ENCODE data around the gene AIFM3. TPM values are rescaled to one million over a fixed set of nuclear protein-coding genes. Genes with fewer than 3 reads are reported as not detected.

The AIFM3 gene
- total RNA-seq, 1 experiment from 2014 or later, result 3.2 TPM

GRCh38 chr22:21012446-21013407, 45.7 kb downstream of the AIFM3 start:
- in situ Hi-C loops (cut with HindIII; ENCODE audit: low pct_unique_long_range_greater_than_20kb, low sequenced_read_pairs), result no loop called here
- DNase-seq (ENCODE audit: low read depth, low spot score), result no peak

- in situ Hi-C loops (cut with HindIII; ENCODE audit: low pct_unique_long_range_greater_than_20kb, low sequenced_read_pairs), result no loop called here
Observed at GRCh38 chr22:21013657-21014201, 46.7 kb downstream of the AIFM3 start.

DNA sequence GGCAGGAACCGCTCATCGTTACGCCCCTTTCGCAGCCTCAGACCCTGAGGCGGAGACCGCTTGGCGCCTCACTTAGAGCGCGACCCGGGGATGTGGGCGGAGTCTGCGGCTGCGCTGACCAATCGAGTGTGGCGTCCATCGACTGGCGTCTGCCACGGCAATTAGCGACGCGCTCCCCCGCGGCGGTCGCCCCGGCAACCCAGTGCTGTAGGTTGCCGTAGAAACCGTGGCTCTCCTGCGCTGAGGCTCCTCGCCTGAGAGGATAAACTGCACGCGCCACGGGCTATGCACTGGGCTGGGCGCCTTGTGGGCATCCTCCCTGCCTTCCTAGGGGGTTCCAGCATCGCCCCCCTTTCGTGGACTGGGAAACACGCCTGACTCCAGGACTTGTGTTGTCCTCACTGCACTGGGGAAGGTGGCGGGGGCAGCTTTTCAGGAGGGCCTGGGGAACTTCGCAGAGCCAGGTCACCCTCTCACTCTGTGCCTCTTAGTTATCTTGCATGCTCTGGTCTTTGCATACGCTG, 47.2 kb downstream of the AIFM3 start:
- in situ Hi-C loops (cut with HindIII; ENCODE audit: low pct_unique_long_range_greater_than_20kb, low sequenced_read_pairs), result no loop called here
- DNase-seq (ENCODE audit: low read depth, low spot score), result peak; percentile 89

More at GRCh38 chr22:21013657-21014201, 46.7 kb downstream of the AIFM3 start:
- DNase-seq (ENCODE audit: low read depth, low spot score), result no peak

DNA sequence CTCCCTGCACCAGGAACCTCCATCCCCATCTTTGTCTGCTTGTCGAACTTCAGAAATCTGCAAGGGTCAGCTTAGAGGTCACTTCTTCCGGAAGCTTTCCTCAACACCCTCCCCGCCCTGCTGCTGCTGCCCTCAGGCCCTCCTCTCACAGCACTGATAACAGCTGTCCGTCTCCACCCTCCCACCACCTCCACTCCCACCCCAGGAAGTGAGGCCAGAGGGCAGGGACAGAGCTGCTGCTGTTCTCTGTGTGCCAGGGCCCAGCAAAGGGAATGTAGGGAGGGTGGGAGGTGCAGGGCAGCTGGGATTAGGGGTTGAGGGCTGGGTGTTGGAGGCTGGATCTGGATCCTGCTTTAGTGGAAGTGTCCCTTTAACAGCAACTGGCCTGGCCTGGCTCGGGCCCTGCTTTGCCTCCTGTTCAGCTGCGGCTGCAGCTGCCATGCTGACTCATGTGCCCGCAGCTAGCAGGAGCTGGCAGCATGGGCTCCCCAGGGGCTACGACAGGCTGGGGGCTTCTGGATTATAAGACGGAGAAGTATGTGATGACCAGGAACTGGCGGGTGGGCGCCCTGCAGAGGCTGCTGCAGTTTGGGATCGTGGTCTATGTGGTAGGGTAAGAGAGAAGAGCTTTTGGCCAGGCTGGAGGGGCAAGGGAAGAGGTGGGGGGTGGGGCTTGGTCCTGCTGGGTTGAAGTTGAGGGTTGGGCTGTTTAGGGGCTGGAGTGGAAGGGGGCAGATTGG, 47.8 kb downstream of the AIFM3 start, which contains the start of gene P2RX6:
TSS of gene P2RX6 (plus strand) at position 440 of the 740 bp plus-strand sequence. CDS start at position 450, 10 bp downstream.
- DNase-seq (ENCODE audit: low read depth, low spot score), result peak; percentile 74
- in situ Hi-C loops (cut with HindIII; ENCODE audit: low pct_unique_long_range_greater_than_20kb, low sequenced_read_pairs), result no loop called here

- DNase-seq (ENCODE audit: low read depth, low spot score), result no peak
- in situ Hi-C loops (cut with HindIII; ENCODE audit: low pct_unique_long_range_greater_than_20kb, low sequenced_read_pairs), result no loop called here
Observed at GRCh38 chr22:21015466-21016006, 48.5 kb downstream of the AIFM3 start.

DNA sequence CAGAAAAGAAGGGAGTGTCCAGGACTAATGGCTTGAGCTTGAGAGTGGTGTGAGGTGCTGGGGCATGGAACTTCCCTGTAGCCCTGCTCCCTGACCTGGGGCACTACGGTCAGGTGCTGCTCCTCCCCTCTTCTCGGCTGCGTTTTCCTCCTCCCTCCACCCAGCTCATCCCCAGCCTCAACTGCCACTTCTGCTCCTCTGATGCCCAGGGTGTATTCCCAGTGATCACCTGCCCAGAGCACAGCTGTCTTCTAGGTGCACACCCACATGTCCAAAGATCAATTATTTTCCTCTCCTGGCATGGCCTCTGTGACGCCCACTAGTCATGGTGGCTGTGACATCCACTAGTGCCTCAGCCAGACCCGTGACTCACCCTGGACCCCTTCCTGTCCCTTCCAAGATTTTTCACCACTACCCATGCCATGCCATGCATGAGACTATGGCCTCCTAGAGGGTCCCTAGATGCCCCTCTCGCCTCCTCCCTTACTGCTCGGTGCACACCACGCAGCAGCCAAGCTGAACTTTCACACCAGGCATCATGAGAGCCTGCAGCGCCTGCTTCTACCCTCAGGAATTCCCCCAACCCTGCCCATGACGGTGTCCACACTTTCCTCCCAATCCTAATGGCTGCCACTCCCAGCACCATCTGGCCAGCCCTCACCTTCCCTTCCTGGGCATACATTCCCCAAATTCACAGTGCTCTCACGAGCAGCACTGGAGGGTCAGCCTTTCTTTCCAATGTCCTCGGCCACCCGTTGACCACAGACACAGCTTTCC, 49.8 kb downstream of the AIFM3 start:
- no peak for DNase-seq (ENCODE audit: low read depth, low spot score)
- in situ Hi-C loops (cut with HindIII; ENCODE audit: low pct_unique_long_range_greater_than_20kb, low sequenced_read_pairs), result no loop called here

- DNase-seq (ENCODE audit: low read depth, low spot score), result no peak
- in situ Hi-C loops (cut with HindIII; ENCODE audit: low pct_unique_long_range_greater_than_20kb, low sequenced_read_pairs), result no loop called here
Observed at GRCh38 chr22:21018314-21018713, 51.3 kb downstream of the AIFM3 start.

GRCh38 chr22:21020802-21021429, 53.9 kb downstream of the AIFM3 start:
- in situ Hi-C loops (cut with HindIII; ENCODE audit: low pct_unique_long_range_greater_than_20kb, low sequenced_read_pairs), result no loop called here
- DNase-seq (ENCODE audit: low read depth, low spot score), result peak; percentile 51

DNA sequence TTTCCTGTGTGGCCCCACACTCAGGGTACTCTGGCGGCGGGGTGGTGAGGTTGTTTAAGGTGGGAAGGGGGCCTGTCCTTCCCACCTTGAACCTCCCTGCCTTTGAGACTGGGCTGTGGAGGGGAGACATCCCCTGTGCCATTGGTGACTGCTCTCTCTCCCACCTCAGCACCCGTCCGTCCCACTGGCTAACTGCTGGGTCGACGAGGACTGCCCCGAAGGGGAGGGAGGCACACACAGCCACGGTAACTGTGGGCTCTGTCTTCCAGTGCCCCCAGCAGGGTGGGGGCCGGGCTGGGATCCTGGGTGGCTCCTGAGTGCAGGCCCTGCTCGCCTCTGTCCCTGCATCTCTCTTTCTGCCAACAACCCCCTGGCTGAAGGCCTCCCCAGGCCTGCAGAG, 55.5 kb downstream of the AIFM3 start:
- in situ Hi-C loops (cut with HindIII; ENCODE audit: low pct_unique_long_range_greater_than_20kb, low sequenced_read_pairs), result no loop called here
- DNase-seq (ENCODE audit: low read depth, low spot score), result no peak

DNA sequence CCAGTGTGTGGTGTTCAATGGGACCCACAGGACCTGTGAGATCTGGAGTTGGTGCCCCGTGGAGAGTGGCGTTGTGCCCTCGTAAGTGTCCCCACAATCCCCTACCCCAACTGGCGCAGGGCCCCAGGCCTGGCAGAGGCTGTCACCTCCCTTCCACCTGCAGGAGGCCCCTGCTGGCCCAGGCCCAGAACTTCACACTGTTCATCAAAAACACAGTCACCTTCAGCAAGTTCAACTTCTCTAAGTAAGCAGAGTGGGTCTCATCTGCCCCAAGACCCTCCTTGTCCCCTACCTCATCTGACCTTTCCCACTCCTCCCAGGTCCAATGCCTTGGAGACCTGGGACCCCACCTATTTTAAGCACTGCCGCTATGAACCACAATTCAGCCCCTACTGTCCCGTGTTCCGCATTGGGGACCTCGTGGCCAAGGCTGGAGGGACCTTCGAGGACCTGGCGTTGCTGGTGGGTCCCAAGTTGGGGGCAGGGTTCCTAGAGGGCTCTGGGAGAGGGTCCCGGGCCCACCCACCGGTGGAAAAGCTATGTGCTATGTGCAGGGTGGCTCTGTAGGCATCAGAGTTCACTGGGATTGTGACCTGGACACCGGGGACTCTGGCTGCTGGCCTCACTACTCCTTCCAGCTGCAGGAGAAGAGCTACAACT, 56.0 kb downstream of the AIFM3 start:
- in situ Hi-C loops (cut with HindIII; ENCODE audit: low pct_unique_long_range_greater_than_20kb, low sequenced_read_pairs), result no loop called here
- no peak for DNase-seq (ENCODE audit: low read depth, low spot score)

- in situ Hi-C loops (cut with HindIII; ENCODE audit: low pct_unique_long_range_greater_than_20kb, low sequenced_read_pairs), result no loop called here
- no peak for DNase-seq (ENCODE audit: low read depth, low spot score)
Observed at GRCh38 chr22:21025266-21025665, 58.2 kb downstream of the AIFM3 start.

GRCh38 chr22:21025763-21026755, 59.0 kb downstream of the AIFM3 start:
- in situ Hi-C loops (cut with HindIII; ENCODE audit: low pct_unique_long_range_greater_than_20kb, low sequenced_read_pairs), result no loop called here
- DNase-seq (ENCODE audit: low read depth, low spot score), result no peak

DNA sequence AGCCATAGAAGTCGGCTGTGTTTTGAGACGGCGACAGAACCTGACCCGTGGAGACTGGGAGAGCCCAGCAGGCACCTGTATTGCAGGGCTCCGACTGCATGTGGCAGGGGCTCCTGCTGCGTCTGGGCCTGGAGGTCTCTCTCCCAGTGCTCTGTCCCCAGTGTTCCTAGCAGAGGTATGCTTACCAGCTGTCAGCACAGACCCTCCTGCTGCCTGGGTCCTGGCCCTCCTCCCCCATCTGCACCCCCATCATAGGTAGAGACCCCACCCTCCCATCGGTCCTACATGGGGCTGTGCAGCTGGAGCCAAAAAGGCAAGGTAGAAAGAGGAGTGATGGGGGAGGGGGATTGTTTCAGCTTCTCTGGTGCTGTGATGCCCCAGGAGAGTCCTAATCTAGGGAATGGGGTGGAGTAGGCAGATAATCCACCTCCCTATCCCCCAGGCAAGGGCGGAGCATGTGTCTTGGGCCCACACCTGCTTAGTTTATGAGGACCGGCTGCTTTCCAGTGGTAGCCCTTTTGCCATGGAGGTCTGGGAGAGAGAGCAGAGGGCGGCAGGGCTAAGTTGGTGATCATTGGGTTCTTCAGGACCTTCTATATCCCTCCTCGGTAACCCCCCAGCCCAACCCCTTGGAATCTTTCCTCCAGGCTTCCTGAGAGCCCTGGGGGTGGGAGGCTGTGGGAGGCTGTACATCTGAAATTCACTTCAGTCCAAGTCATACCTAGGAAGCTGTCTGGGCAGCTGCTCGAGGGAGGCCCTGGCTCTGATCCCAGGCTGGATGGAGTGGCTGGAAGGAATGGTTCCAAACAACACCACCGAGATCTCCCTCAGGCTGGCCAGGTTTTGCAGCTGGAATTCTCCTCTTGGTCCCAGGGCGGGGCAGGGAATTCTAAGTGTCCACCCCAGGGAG, 60.0 kb downstream of the AIFM3 start:
- DNase-seq (ENCODE audit: low read depth, low spot score), result no peak
- in situ Hi-C loops (cut with HindIII; ENCODE audit: low pct_unique_long_range_greater_than_20kb, low sequenced_read_pairs), result no loop called here
